WERI-Rb-1 (cell line): ENCODE data around the gene SPATA32.

Experiments
- DNase-seq: peaks from one replicate; pipeline ENCODE4 v3.0.0-alpha.2; 2020
- H3K27ac ChIP-seq: fragments of 250-450 bp; sonication (Bioruptor Pico); 2 replicates; pipeline ENCODE4 v1.5.1; 2020; ENCODE audit warnings: mild to moderate bottlenecking, moderate library complexity
- H3K27me3 ChIP-seq: fragments of 250-450 bp; sonication (Bioruptor Pico); 2 replicates; pipeline ENCODE4 v1.5.1; 2021; ENCODE audit warnings: mild to moderate bottlenecking, low read depth, moderate library complexity; ENCODE audit not compliant: insufficient read depth, severe bottlenecking
- H3K36me3 ChIP-seq: fragments of 250-450 bp; sonication (Bioruptor Pico); 2 replicates; pipeline ENCODE4 v1.5.1; 2020; ENCODE audit warnings: mild to moderate bottlenecking, moderate library complexity
- H3K4me3 ChIP-seq: 2 replicates; pipeline ENCODE4 v1.5.1; 2011; ENCODE audit warnings: low read depth, mild to moderate bottlenecking, control low read depth, low read length
- H3K9me3 ChIP-seq: fragments of 250-450 bp; sonication (Bioruptor Pico); 2 replicates; pipeline ENCODE4 v1.5.1; 2021; ENCODE audit warnings: mild to moderate bottlenecking, moderate library complexity; ENCODE audit not compliant: severe bottlenecking
- CTCF ChIP-seq: IDR thresholded peaks from 2 replicates; pipeline ENCODE4 v1.5.1; 2011; ENCODE audit warnings: low read depth, mild to moderate bottlenecking, control low read depth, inconsistent platforms, low read length

The SPATA32 gene

GRCh38 chr17:45270828-45271418 lies 9.0 kb upstream of the SPATA32 start:
- H3K27me3 ChIP-seq: no peaks in the 10 kb centered on the region
- H3K36me3 ChIP-seq: peaks cover 85% of the 10 kb centered on the region
- no peak overlapping the region for H3K4me3 ChIP-seq
- DNase-seq: peak; percentile 66
- H3K9me3 ChIP-seq: no peaks in the 10 kb centered on the region
- peak overlapping the region; percentile 17; the same call in 1 of the 2 replicates for H3K27ac ChIP-seq
- TF ChIP-seq CTCF: peak; percentile 95

GRCh38 chr17:45269912-45270311 lies 8.0 kb upstream of the SPATA32 start:
- H3K9me3 ChIP-seq: no peaks in the 10 kb centered on the region
- DNase-seq: no peak
- no peak overlapping the region for H3K4me3 ChIP-seq
- H3K27me3 ChIP-seq: no peaks in the 10 kb centered on the region
- H3K36me3 ChIP-seq: peaks cover 95% of the 10 kb centered on the region
- no peak for TF ChIP-seq CTCF
- H3K27ac ChIP-seq: no peak overlapping the region

- H3K27ac ChIP-seq: no peak overlapping the region
These were observed 5.7 kb upstream of the SPATA32 start for GRCh38 chr17:45267436-45268055.

DNA sequence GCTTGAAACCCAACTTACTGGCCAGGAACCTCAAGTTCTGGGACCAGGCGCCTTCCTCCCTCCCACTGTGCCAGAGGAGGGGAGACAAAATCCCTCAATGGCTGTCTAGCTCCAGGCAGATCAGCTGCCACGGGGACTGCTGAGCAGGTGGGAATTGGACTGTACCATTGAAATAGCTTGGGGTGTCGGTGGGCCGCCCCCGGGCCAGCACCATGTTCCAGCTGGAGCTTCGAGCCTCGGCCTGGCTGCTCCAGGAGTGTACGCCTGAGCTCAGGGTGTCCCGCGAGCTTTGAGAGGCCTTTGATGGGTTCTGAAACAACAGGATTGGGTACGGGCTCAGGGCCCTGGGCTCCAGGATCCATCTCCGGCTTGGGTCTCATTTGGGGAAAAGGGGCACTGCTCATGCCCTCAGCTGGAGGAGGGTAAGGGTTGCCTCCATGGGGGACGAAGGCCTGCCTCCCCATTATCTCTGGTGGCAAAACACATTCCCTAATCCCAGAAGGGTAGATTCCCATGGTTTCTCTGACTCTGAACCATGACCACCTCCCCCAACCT lies 4.6 kb upstream of the SPATA32 start:
- H3K36me3 ChIP-seq: peaks cover 94% of the 10 kb centered on the region
- no peak for TF ChIP-seq CTCF
- no peaks in the 10 kb centered on the region for H3K9me3 ChIP-seq
- H3K27ac ChIP-seq: no peak overlapping the region
- no peak overlapping the region for H3K4me3 ChIP-seq
- H3K27me3 ChIP-seq: no peaks in the 10 kb centered on the region
- no peak for DNase-seq

More at GRCh38 chr17:45267436-45268055, 5.7 kb upstream of the SPATA32 start:
- no peaks in the 10 kb centered on the region for H3K9me3 ChIP-seq
- H3K4me3 ChIP-seq: no peak overlapping the region
- TF ChIP-seq CTCF: no peak
- H3K36me3 ChIP-seq: peaks cover 97% of the 10 kb centered on the region
- no peak for DNase-seq
- H3K27me3 ChIP-seq: no peaks in the 10 kb centered on the region

- no peak for TF ChIP-seq CTCF
- no peak overlapping the region for H3K27ac ChIP-seq
- H3K4me3 ChIP-seq: no peak overlapping the region
- no peaks in the 10 kb centered on the region for H3K9me3 ChIP-seq
- no peaks in the 10 kb centered on the region for H3K27me3 ChIP-seq
- peaks cover 88% of the 10 kb centered on the region for H3K36me3 ChIP-seq
- DNase-seq: no peak
These were observed 3.9 kb upstream of the SPATA32 start for GRCh38 chr17:45265821-45266220.
